KBM-7 (cell line): Measurements from ENCODE around the gene CAMK2A.

Experiments
- DNase-seq: peaks from one replicate; pipeline ENCODE4 v3.0.0-alpha.2; 2015
- in situ Hi-C: fragments of 300-500 bp; cut with MboI; formaldehyde crosslinking; loops from 2 replicates; pipeline ENCODE4 v1.14.3; 2020; ENCODE audit warnings: low sequenced_read_pairs, low pct_unique_long_range_greater_than_20kb, mixed read lengths

Gene CAMK2A

DNA sequence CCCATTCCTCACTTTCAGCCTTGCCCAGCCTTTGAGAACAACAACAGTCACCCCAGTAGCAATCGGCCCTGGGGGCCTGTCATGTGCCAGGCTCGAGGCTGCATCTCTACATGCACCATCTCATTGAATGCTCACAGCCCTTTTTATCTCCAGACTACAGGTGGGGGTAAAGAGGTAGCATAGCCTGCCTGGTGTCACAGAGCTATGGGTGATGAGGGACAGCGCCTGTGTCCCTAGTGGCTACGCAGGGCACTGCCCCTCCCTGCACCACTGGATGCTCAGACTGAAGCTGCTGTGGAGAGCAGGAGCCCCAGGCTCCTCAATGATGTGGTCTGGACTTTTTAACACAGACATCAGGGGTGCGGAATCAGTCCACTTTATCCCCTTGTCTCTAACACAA, 2.8 kb downstream of the CAMK2A start:
- in situ Hi-C loops, result no loop called here
- DNase-seq, result peak; percentile 35

DNA sequence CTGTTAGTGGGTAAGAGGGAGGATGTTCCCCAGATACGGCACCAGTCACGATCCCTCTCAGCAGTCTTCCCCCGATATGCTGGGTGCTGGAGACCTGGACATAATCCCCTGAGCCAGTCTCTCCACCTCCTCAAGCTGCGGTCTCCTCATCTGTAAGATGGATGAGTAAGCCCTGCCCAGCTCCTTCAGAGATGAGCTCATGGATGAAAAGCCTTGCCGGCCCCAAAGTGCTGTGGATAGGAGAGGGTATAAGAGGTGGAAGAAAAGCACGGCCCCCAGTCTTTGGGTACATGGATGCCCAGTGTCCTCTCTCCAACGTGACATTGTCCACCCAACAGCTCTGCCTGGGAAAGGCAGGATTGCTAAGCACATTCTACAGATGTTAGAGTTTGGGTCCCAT, 4.5 kb downstream of the CAMK2A start:
- in situ Hi-C loops, result no loop called here
- no peak for DNase-seq

DNA sequence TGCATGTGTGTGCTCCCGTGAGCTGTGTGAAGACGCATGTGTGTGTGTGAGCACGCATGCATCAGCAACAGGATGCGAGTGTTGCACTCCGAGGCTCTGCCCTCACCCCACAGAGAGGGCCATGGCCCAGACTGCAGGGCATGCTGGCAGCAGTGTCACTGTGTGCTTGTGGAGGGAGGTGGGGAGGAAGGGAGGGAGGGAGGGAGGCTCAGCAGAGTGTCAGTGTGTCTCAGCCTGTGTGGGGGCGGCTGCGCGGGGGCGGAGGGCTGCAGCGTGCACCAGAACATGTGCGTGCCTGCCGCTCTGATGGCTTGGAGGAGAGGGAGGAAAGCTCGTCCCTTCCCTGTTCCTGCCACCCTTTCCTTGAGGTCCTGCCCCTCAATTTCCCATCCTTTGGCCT, 5.3 kb downstream of the CAMK2A start:
- in situ Hi-C loops, result no loop called here
- peak; percentile 23 for DNase-seq

GRCh38 chr5:150283904-150284303, 5.7 kb downstream of the CAMK2A start:
- in situ Hi-C loops, result no loop called here
- no peak for DNase-seq

- in situ Hi-C loops, result no loop called here
Measured at GRCh38 chr5:150281987-150282386, 7.6 kb downstream of the CAMK2A start.

DNA sequence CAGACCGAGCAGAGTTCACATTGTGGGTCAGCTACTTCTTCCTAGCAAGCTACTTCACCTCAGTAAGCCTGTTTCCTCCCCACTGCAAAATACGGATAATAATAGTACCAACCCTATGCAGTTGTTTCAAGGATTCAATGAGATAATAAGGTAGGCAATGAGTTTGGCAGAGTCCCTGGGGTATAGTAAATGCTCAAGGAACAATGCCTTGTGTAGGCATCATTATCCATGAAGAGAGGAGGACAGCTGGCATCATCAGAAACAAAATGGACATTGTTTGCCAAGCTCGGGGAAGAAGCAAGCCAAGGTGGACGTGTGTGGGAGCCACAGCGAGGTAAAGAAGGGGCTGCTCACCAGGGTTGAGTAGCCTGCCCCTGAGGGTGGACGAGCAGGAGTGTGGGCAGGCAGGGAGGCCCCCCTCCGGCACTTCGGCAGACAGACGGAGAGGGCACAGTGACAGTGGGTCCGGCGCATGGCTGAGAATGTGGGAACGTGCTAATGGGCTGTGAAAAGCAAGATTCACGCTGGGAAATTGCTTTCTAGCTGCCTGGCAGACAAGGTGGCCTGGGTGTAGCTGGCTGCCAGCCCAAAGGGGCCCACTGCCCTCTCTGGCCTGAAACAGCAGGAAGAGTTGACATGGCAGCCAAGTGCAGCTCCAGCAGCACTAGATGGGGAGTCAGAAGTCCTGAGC, 10.1 kb downstream of the CAMK2A start:
- DNase-seq, result no peak
- in situ Hi-C loops, result loop anchor here (10.0 kb wide), 1 partner anchor 65 kb away; no protein-coding TSS in a partner anchor

More at GRCh38 chr5:150281987-150282386, 7.6 kb downstream of the CAMK2A start:
- DNase-seq, result no peak

DNA sequence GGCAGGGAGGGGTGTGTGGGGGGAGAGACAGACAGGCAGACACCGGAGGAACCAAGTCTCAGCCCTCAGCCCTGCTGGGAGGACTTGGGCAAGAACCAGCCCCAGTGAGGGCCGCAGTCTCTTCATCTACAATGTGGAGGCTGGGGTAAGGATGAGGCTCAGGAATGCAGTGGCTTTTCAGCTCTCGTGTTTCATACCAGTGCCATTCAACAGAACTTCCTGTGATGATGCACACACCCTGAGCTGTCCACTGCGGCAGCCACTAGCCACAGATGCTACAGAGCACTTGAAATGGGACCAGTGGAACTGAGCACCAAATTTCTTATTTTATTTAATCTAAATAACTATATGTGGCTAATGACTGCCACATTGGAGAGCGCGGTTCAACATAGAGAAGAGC, 10.7 kb downstream of the CAMK2A start:
- in situ Hi-C loops, result loop anchor here (10.0 kb wide), 1 partner anchor 66 kb away; no protein-coding TSS in a partner anchor
- DNase-seq, result no peak

DNA sequence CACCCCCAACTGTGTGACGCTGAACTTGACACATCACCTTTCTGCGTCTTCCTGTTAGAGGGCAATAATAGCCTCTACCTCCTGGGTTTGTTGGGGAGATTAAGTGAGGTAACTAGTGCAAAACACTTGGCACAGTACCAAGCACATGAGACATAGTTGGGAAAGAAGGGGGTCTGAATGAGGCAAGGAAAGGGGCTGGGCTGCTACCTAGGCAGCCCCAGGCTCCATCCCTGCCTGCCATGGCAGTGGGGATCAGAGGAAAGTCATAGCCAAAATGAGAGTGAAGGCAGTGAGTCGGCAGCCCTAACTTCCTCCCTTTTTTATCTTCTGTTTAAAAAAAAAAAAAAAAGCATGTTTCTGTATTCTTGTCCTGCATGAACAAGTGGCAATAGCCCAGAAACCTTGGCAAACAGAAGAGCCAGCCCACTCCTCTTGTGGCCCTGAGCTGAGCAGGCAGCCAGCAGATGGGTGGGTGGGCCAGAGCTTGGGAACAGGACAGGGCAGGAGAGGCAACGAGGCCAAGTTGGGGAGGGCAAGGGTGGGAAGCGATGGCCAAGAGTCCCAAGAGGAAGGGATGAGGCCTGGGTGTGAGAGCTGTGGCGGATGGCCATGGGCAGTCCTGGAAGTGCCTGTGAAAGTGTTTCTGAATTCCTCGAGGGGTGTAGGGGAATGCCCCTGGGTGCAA, 11.4 kb downstream of the CAMK2A start:
- no peak for DNase-seq
- in situ Hi-C loops, result loop anchor here (10.0 kb wide), 1 partner anchor 67 kb away; no protein-coding TSS in a partner anchor

- in situ Hi-C loops, result loop anchor here (10.0 kb wide), 1 partner anchor 68 kb away; no protein-coding TSS in a partner anchor
- DNase-seq, result no peak
Measured at GRCh38 chr5:150277043-150277442, 12.5 kb downstream of the CAMK2A start.

DNA sequence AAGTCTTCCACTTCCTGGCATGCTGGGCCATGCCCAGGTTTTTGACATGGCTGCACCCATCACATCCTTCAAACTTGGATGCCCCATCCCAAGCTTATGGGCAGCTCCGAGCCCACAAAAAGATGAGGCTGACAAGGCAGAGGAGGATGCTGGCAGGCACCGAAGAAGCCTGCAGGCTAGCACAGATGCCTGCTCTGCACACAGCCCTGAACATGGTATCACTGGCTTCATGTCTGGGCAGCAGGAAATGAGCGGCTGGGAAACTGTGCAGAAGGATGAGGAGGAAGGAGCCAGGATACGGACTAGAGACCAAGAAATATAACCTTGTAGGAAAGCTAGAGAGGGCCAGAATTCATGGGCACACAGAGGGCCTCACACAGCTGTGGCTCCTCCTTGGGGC, 14.8 kb downstream of the CAMK2A start:
- in situ Hi-C loops, result loop anchor here (10.0 kb wide), 1 partner anchor 70 kb away; no protein-coding TSS in a partner anchor
- DNase-seq, result no peak

- in situ Hi-C loops, result loop anchor here (10.0 kb wide), 1 partner anchor 72 kb away; no protein-coding TSS in a partner anchor
Measured at GRCh38 chr5:150272531-150272930, 17.0 kb downstream of the CAMK2A start.

GRCh38 chr5:150271923-150272322, 17.6 kb downstream of the CAMK2A start:
- DNase-seq, result no peak
- in situ Hi-C loops, result loop anchor here (10.0 kb wide), 1 partner anchor 73 kb away; no protein-coding TSS in a partner anchor

More at GRCh38 chr5:150272531-150272930, 17.0 kb downstream of the CAMK2A start:
- DNase-seq, result peak; percentile 67

- in situ Hi-C loops, result loop anchor here (10.0 kb wide), 1 partner anchor 74 kb away; no protein-coding TSS in a partner anchor
- no peak for DNase-seq
Measured at GRCh38 chr5:150271296-150271692, 18.3 kb downstream of the CAMK2A start.

- in situ Hi-C loops, result loop anchor here (10.0 kb wide), 1 partner anchor 74 kb away; no protein-coding TSS in a partner anchor
- no peak for DNase-seq
Measured at GRCh38 chr5:150270541-150271295, 18.9 kb downstream of the CAMK2A start.

DNA sequence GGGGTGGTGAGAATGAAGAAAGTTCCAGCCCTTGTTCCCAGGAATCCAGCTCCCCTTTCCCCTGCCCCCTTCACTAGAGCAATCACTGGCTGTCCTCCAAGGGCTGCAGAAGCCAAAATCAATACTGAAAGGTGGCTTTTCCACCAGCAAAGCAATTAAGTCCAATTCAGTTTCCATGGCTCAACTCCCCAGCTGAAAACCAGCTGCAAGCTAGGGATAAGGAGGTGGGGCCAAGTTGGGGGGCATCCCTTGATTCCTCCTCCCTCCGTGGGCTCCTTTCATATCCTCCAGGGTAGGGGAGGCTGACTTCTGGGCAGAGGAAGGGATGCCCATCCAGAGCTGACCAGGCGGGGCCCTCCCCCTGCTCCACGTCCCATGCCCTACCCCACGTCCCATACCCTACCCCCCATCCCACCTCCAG, 22.7 kb downstream of the CAMK2A start:
- no peak for DNase-seq
- in situ Hi-C loops, result no loop called here

GRCh38 chr5:150265870-150266383, 23.6 kb downstream of the CAMK2A start:
- in situ Hi-C loops, result no loop called here
- DNase-seq, result no peak

- no peak for DNase-seq
- in situ Hi-C loops, result no loop called here
Measured at GRCh38 chr5:150264667-150265603, 24.6 kb downstream of the CAMK2A start.
